Cardiac muscle cell (in vitro differentiated cells and primary cell): ENCODE data around the gene EHMT1. TPM values are rescaled to one million over a fixed set of nuclear protein-coding genes. Genes with fewer than 3 reads are reported as not detected.

Experiments
- DNase-seq, 2 donors: peaks; one replicate each; pipeline versions ENCODE4 v3.0.0 to v3.0.0-alpha.2; 2010 to 2017; ENCODE audit warnings: low read depth in 1 of 2, low spot score in 1 of 2
- H3K27ac ChIP-seq: fragments of 200-600 bp; sonication (generic); 2 replicates; pipeline ENCODE4 v1.5.1; 2016
- H3K27me3 ChIP-seq: fragments of 200-600 bp; sonication (generic); 2 replicates; pipeline ENCODE4 v1.6.0; 2016; ENCODE audit warnings: control low read depth
- H3K36me3 ChIP-seq: fragments of 200-600 bp; sonication (generic); 2 replicates; pipeline ENCODE4 v1.5.1; 2016; ENCODE audit warnings: control low read depth
- H3K4me1 ChIP-seq: fragments of 200-600 bp; sonication (generic); 2 replicates; pipeline ENCODE4 v1.8.1; 2017; ENCODE audit warnings: low read depth, mild to moderate bottlenecking, mixed run types
- H3K4me3 ChIP-seq: fragments of 200-600 bp; sonication (generic); 2 replicates; pipeline ENCODE4 v1.5.1; 2016; ENCODE audit warnings: mild to moderate bottlenecking
- H3K9me3 ChIP-seq: fragments of 200-600 bp; sonication (generic); 2 replicates; pipeline ENCODE4 v1.5.1; 2017; ENCODE audit warnings: low read depth, mild to moderate bottlenecking, control low read depth
- CTCF ChIP-seq: IDR thresholded peaks from 2 replicates; pipeline ENCODE4 v1.5.1; 2012; ENCODE audit warnings: low read depth, mild to moderate bottlenecking, low read length
- polyA plus RNA-seq: library from polyadenylated mRNA; unstranded; fragments of >200 nt; fragmentation: Nextera tagmentation; extraction: Ambion mirVana; gene quantifications from 2 replicates; pipeline ENCODE4 v1.2.1, GENCODE V29; 2016
- total RNA-seq: library from RNA; depleted of rRNA; stranded (reverse); fragments of >200 nt; gene quantifications from 2 replicates; pipeline ENCODE4 v1.2.3, GENCODE V29; 2016

The EHMT1 gene
- total and polyA plus RNA-seq, 2 experiments from 2014 or later: 55.5 to 93.8 TPM

- Histone ChIP-seq H3K4me1 (peaks cover 3% of the 10 kb centered on the region), H3K9me3 (no peaks in the 10 kb centered on the region), H3K36me3 (no peaks in the 10 kb centered on the region), H3K27ac (no peak overlapping the region), H3K27me3 (no peaks in the 10 kb centered on the region), H3K4me3 (no peak overlapping the region)
- no peak for TF ChIP-seq CTCF
- no peak for DNase-seq
Measured at GRCh38 chr9:137691646-137692351, 73.0 kb downstream of the EHMT1 start.

- no peak for TF ChIP-seq CTCF
- Histone ChIP-seq H3K27me3 (no peaks in the 10 kb centered on the region), H3K4me3 (no peak overlapping the region), H3K36me3 (no peaks in the 10 kb centered on the region), H3K4me1 (peaks cover 3% of the 10 kb centered on the region), H3K27ac (no peak overlapping the region), H3K9me3 (no peaks in the 10 kb centered on the region)
- no peak for DNase-seq
Measured at GRCh38 chr9:137694236-137694959, 75.6 kb downstream of the EHMT1 start.

GRCh38 chr9:137694962-137695875 is 76.4 kb downstream of the EHMT1 start:
- Histone ChIP-seq H3K4me1 (peaks cover 3% of the 10 kb centered on the region), H3K27ac (no peak overlapping the region), H3K27me3 (no peaks in the 10 kb centered on the region), H3K36me3 (no peaks in the 10 kb centered on the region), H3K4me3 (no peak overlapping the region), H3K9me3 (no peaks in the 10 kb centered on the region)
- peak; percentile 52 to 72 for DNase-seq
- TF ChIP-seq CTCF: peak; percentile 68

- DNase-seq: no peak
- Histone ChIP-seq H3K4me1 (peaks cover 3% of the 10 kb centered on the region), H3K27me3 (no peaks in the 10 kb centered on the region), H3K36me3 (no peaks in the 10 kb centered on the region), H3K9me3 (no peaks in the 10 kb centered on the region), H3K4me3 (no peak overlapping the region), H3K27ac (no peak overlapping the region)
- no peak for TF ChIP-seq CTCF
Measured at GRCh38 chr9:137696136-137696925, 77.5 kb downstream of the EHMT1 start.

GRCh38 chr9:137697193-137697592 is 78.4 kb downstream of the EHMT1 start:
- peaks cover 3% of the 10 kb centered on the region for H3K4me1 ChIP-seq
- DNase-seq: no peak

More at GRCh38 chr9:137697193-137697592, 78.4 kb downstream of the EHMT1 start:
- Histone ChIP-seq H3K27me3 (no peaks in the 10 kb centered on the region), H3K9me3 (no peaks in the 10 kb centered on the region), H3K36me3 (no peaks in the 10 kb centered on the region), H3K4me3 (no peak overlapping the region), H3K27ac (no peak overlapping the region)
- TF ChIP-seq CTCF: no peak
